Testis (tissue), 3 donors: ENCODE results near the gene OR5F1. TPM values are rescaled to one million over a fixed set of nuclear protein-coding genes. Genes with fewer than 3 reads are reported as not detected.

Source experiments
- polyA plus RNA-seq: library from polyadenylated mRNA; stranded (reverse); fragments of 350-450 nt; fragmentation: Illumina TruSeq; extraction: RNeasy Lipid Tissue Mini Kit (QIAGEN cat#74804); gene quantifications from one replicate; pipeline ENCODE4 v1.2.3, GENCODE V29; 2014; ENCODE audit warnings: low read depth, low replicate concordance; ENCODE audit not compliant: insufficient read depth
- total RNA-seq, 2 donors: library from RNA; depleted of rRNA; stranded (reverse); fragments of >200 nt; gene quantifications; one replicate each; pipeline ENCODE4 v1.2.3, GENCODE V29; 2016

The OR5F1 gene
- total and polyA plus RNA-seq, 3 donors from 2014 or later, result not detected

Other genes with a start within 250 kb of the OR5F1 start
- not detected for gene OR5D13, start 221.2 kb downstream of the OR5F1 start, total RNA-seq
- not detected for gene OR5D13, start 221.2 kb downstream of the OR5F1 start, polyA plus RNA-seq
- gene OR5D14, start 199.1 kb downstream of the OR5F1 start, total RNA-seq, result not detected
- gene OR5D14, start 199.1 kb downstream of the OR5F1 start, polyA plus RNA-seq, result not detected
- gene OR5L1, start 183.3 kb downstream of the OR5F1 start, total RNA-seq, result not detected
- gene OR5L1, start 183.3 kb downstream of the OR5F1 start, polyA plus RNA-seq, result not detected
- not detected for gene OR5D18, start 175.0 kb downstream of the OR5F1 start, total RNA-seq
- not detected for gene OR5D18, start 175.0 kb downstream of the OR5F1 start, polyA plus RNA-seq
- not detected for gene OR5L2, start 167.4 kb downstream of the OR5F1 start, total RNA-seq
- not detected for gene OR5L2, start 167.4 kb downstream of the OR5F1 start, polyA plus RNA-seq
- gene OR5D16, start 155.9 kb downstream of the OR5F1 start, total RNA-seq, result not detected
- gene OR5D16, start 155.9 kb downstream of the OR5F1 start, polyA plus RNA-seq, result not detected
- under 1 TPM in 1 of 2 donors, not detected in 1; 0.56 TPM for gene TRIM51, start 111.3 kb downstream of the OR5F1 start, total RNA-seq
- 0.20 TPM for gene TRIM51, start 111.3 kb downstream of the OR5F1 start, polyA plus RNA-seq
- not detected for gene OR5W2, start 80.0 kb downstream of the OR5F1 start, total RNA-seq
- not detected for gene OR5W2, start 80.0 kb downstream of the OR5F1 start, polyA plus RNA-seq
- gene OR5I1, start 58.2 kb downstream of the OR5F1 start, total RNA-seq, result not detected
- not detected for gene OR5I1, start 58.2 kb downstream of the OR5F1 start, polyA plus RNA-seq
- under 1 TPM in 1 of 2 donors, not detected in 1; 0.19 TPM for gene OR10AG1, start 24.7 kb downstream of the OR5F1 start, total RNA-seq
- not detected for gene OR10AG1, start 24.7 kb downstream of the OR5F1 start, polyA plus RNA-seq
- gene OR5AS1, start 33.0 kb upstream of the OR5F1 start, total RNA-seq, result under 1 TPM in 1 of 2 donors, not detected in 1; 0.16 TPM
- gene OR5AS1, start 33.0 kb upstream of the OR5F1 start, polyA plus RNA-seq, result not detected
- not detected for gene OR8I2, start 98.7 kb upstream of the OR5F1 start, total RNA-seq
- gene OR8I2, start 98.7 kb upstream of the OR5F1 start, polyA plus RNA-seq, result not detected
- not detected for gene OR8H2, start 109.1 kb upstream of the OR5F1 start, total RNA-seq
- gene OR8H2, start 109.1 kb upstream of the OR5F1 start, polyA plus RNA-seq, result not detected
- gene OR8H3, start 127.7 kb upstream of the OR5F1 start, total RNA-seq, result not detected
- gene OR8H3, start 127.7 kb upstream of the OR5F1 start, polyA plus RNA-seq, result not detected
- gene OR8J3, start 145.6 kb upstream of the OR5F1 start, total RNA-seq, result not detected
- gene OR8J3, start 145.6 kb upstream of the OR5F1 start, polyA plus RNA-seq, result not detected
- under 1 TPM in 1 of 2 donors, not detected in 1; 0.87 TPM for gene OR8K5, start 165.7 kb upstream of the OR5F1 start, total RNA-seq
- not detected for gene OR8K5, start 165.7 kb upstream of the OR5F1 start, polyA plus RNA-seq
- not detected for gene OR5J2, start 182.0 kb upstream of the OR5F1 start, total RNA-seq
- gene OR5J2, start 182.0 kb upstream of the OR5F1 start, polyA plus RNA-seq, result not detected
- gene OR5T2, start 239.6 kb upstream of the OR5F1 start, total RNA-seq, result not detected
- gene OR5T2, start 239.6 kb upstream of the OR5F1 start, polyA plus RNA-seq, result not detected